ENCODE data around the gene UGDH.

UGDH gene

GRCh38 chr4:39525822-39526690 is 1.2 kb downstream of the UGDH start:
- H3F3A ChIP-seq (ENCODE audit: insufficient read depth, low read length), result no peaks in the 10 kb centered on the region
- H4K20me1 ChIP-seq (ENCODE audit: insufficient read depth, low read length), result no peaks in the 10 kb centered on the region
- no peaks in the 10 kb centered on the region for H3K36me3 ChIP-seq (ENCODE audit: insufficient read depth, low read length)
- TF ChIP-seq EZH2 (IDR thresholded peaks at IDR 0.05; ENCODE audit: borderline replicate concordance, low read length) (no peak), CTCF (IDR thresholded peaks at IDR 0.05; ENCODE audit: low read length) (no peak)
- H3K9ac ChIP-seq (ENCODE audit: low read length), result peak overlapping the region; percentile 73
- H3K9me2 ChIP-seq (ENCODE audit: low read depth, low read length), result no peaks in the 10 kb centered on the region
- H3K9me3 ChIP-seq (ENCODE audit: low read length), result no peaks in the 10 kb centered on the region
- no peak overlapping the region for H2AFZ ChIP-seq (ENCODE audit: low read length)
- H3K4me2 ChIP-seq (ENCODE audit: low read length), result peak overlapping the region; percentile 97
- H3K4me3 ChIP-seq (ENCODE audit: low read depth, low read length, poor library complexity, severe bottlenecking), result peak overlapping the region; percentile 76
- no peak overlapping the region for H3K27ac ChIP-seq (ENCODE audit: low read depth, low read length, poor library complexity, severe bottlenecking)
- peaks cover 26% of the 10 kb centered on the region for H3K4me1 ChIP-seq (ENCODE audit: insufficient read depth, low read length, severe bottlenecking)
- no peaks in the 10 kb centered on the region for H3K27me3 ChIP-seq (ENCODE audit: insufficient read depth, low read length)
- H3K79me2 ChIP-seq (ENCODE audit: insufficient read depth, low read length), result peaks cover 28% of the 10 kb centered on the region

GRCh38 chr4:39524161-39524957 is 2.9 kb downstream of the UGDH start:
- H3K36me3 ChIP-seq (ENCODE audit: insufficient read depth, low read length), result no peaks in the 10 kb centered on the region
- peaks cover 28% of the 10 kb centered on the region for H3K79me2 ChIP-seq (ENCODE audit: insufficient read depth, low read length)
- no peaks in the 10 kb centered on the region for H3K9me2 ChIP-seq (ENCODE audit: low read depth, low read length)
- no peaks in the 10 kb centered on the region for H3K27me3 ChIP-seq (ENCODE audit: insufficient read depth, low read length)
- H4K20me1 ChIP-seq (ENCODE audit: insufficient read depth, low read length), result no peaks in the 10 kb centered on the region
- no peak overlapping the region for H3K4me3 ChIP-seq (ENCODE audit: low read depth, low read length, poor library complexity, severe bottlenecking)
- H3K4me1 ChIP-seq (ENCODE audit: insufficient read depth, low read length, severe bottlenecking), result peaks cover 24% of the 10 kb centered on the region
- H3K9me3 ChIP-seq (ENCODE audit: low read length), result no peaks in the 10 kb centered on the region
- no peak for TF ChIP-seq CTCF (IDR thresholded peaks at IDR 0.05; ENCODE audit: low read length)
- no peak overlapping the region for H3K27ac ChIP-seq (ENCODE audit: low read depth, low read length, poor library complexity, severe bottlenecking)
- H3K4me2 ChIP-seq (ENCODE audit: low read length), result no peak overlapping the region
- H3K9ac ChIP-seq (ENCODE audit: low read length), result no peak overlapping the region
- H2AFZ ChIP-seq (ENCODE audit: low read length), result no peak overlapping the region
- H3F3A ChIP-seq (ENCODE audit: insufficient read depth, low read length), result no peaks in the 10 kb centered on the region

GRCh38 chr4:39522068-39522467 is 5.2 kb downstream of the UGDH start:
- H3F3A ChIP-seq (ENCODE audit: insufficient read depth, low read length), result no peaks in the 10 kb centered on the region
- H3K27ac ChIP-seq (ENCODE audit: low read depth, low read length, poor library complexity, severe bottlenecking), result no peak overlapping the region
- no peaks in the 10 kb centered on the region for H3K9me3 ChIP-seq (ENCODE audit: low read length)
- no peak overlapping the region for H3K4me3 ChIP-seq (ENCODE audit: low read depth, low read length, poor library complexity, severe bottlenecking)
- no peaks in the 10 kb centered on the region for H4K20me1 ChIP-seq (ENCODE audit: insufficient read depth, low read length)
- no peaks in the 10 kb centered on the region for H3K27me3 ChIP-seq (ENCODE audit: insufficient read depth, low read length)
- peaks cover 28% of the 10 kb centered on the region for H3K79me2 ChIP-seq (ENCODE audit: insufficient read depth, low read length)
- no peak overlapping the region for H3K4me2 ChIP-seq (ENCODE audit: low read length)
- TF ChIP-seq EZH2 (IDR thresholded peaks at IDR 0.05; ENCODE audit: borderline replicate concordance, low read length) (no peak), CTCF (IDR thresholded peaks at IDR 0.05; ENCODE audit: low read length) (no peak)
- no peak overlapping the region for H2AFZ ChIP-seq (ENCODE audit: low read length)
- H3K4me1 ChIP-seq (ENCODE audit: insufficient read depth, low read length, severe bottlenecking), result peaks cover 10% of the 10 kb centered on the region
- no peaks in the 10 kb centered on the region for H3K9me2 ChIP-seq (ENCODE audit: low read depth, low read length)
- H3K36me3 ChIP-seq (ENCODE audit: insufficient read depth, low read length), result peaks cover 6% of the 10 kb centered on the region; the same call in 1 of the 2 replicates
- H3K9ac ChIP-seq (ENCODE audit: low read length), result no peak overlapping the region

All from OCI-LY1 (cell line).